ENCODE results near the gene HLA-DMB.

The HLA-DMB gene

GRCh38 chr6:32977272-32977952 is 36.6 kb upstream of the HLA-DMB start:
- FAIRE-seq (no peak), DNase-seq (ENCODE audit: insufficient read length) (no peak)
- peak; percentile 50; the same call in 1 of the 2 replicates for TF ChIP-seq POLR2A (IDR thresholded peaks at IDR 0.05; ENCODE audit: low read depth, low read length)
- no peak for TF ChIP-seq TAF1 (IDR thresholded peaks at IDR 0.05; ENCODE audit: borderline replicate concordance, low read depth, low read length)

GRCh38 chr6:32976334-32977069 is 35.7 kb upstream of the HLA-DMB start:
- no peak for DNase-seq (ENCODE audit: insufficient read length)
- TF ChIP-seq POLR2A (IDR thresholded peaks at IDR 0.05; ENCODE audit: low read depth, low read length) (no peak), POLR2AphosphoS5 (IDR thresholded peaks at IDR 0.05; ENCODE audit: low read depth, low read length) (peak; percentile 69; the same call in 1 of the 2 replicates), TAF1 (IDR thresholded peaks at IDR 0.05; ENCODE audit: borderline replicate concordance, low read depth, low read length) (no peak)
- FAIRE-seq, result no peak

GRCh38 chr6:32975886-32976285 is 35.1 kb upstream of the HLA-DMB start:
- FAIRE-seq, result no peak
- TF ChIP-seq POLR2AphosphoS5 (IDR thresholded peaks at IDR 0.05; ENCODE audit: low read depth, low read length) (no peak), POLR2A (IDR thresholded peaks at IDR 0.05; ENCODE audit: low read depth, low read length) (peak; percentile 16; the same call in 1 of the 2 replicates)

GRCh38 chr6:32974541-32975308 is 33.9 kb upstream of the HLA-DMB start:
- FAIRE-seq, result no peak
- TF ChIP-seq POLR2AphosphoS5 (IDR thresholded peaks at IDR 0.05; ENCODE audit: low read depth, low read length), result peak; percentile 83
- no peak for TF ChIP-seq TAF1 (IDR thresholded peaks at IDR 0.05; ENCODE audit: borderline replicate concordance, low read depth, low read length)
- DNase-seq (ENCODE audit: insufficient read length), result no peak

More at GRCh38 chr6:32975886-32976285, 35.1 kb upstream of the HLA-DMB start:
- DNase-seq (ENCODE audit: insufficient read length), result no peak

- TF ChIP-seq POLR2AphosphoS5 (IDR thresholded peaks at IDR 0.05; ENCODE audit: low read depth, low read length) (no peak), TAF1 (IDR thresholded peaks at IDR 0.05; ENCODE audit: borderline replicate concordance, low read depth, low read length) (no peak), POLR2A (IDR thresholded peaks at IDR 0.05; ENCODE audit: low read depth, low read length) (no peak)
- FAIRE-seq (no peak), DNase-seq (ENCODE audit: insufficient read length) (no peak)
Observed at GRCh38 chr6:32974016-32974333, 33.1 kb upstream of the HLA-DMB start.

- peak; percentile 49; the same call in 1 of the 2 replicates for TF ChIP-seq POLR2AphosphoS5 (IDR thresholded peaks at IDR 0.05; ENCODE audit: low read depth, low read length)
- no peak for TF ChIP-seq POLR2A (IDR thresholded peaks at IDR 0.05; ENCODE audit: low read depth, low read length)
- FAIRE-seq (no peak), DNase-seq (ENCODE audit: insufficient read length) (no peak)
Observed at GRCh38 chr6:32973144-32974015, 32.6 kb upstream of the HLA-DMB start.

- TF ChIP-seq TAF1 (IDR thresholded peaks at IDR 0.05; ENCODE audit: borderline replicate concordance, low read depth, low read length) (no peak), POLR2AphosphoS5 (IDR thresholded peaks at IDR 0.05; ENCODE audit: low read depth, low read length) (peak; percentile 70), POLR2A (IDR thresholded peaks at IDR 0.05; ENCODE audit: low read depth, low read length) (peak; percentile 53; the same call in 1 of the 2 replicates)
- DNase-seq (ENCODE audit: insufficient read length), result no peak
- no peak for FAIRE-seq
Observed at GRCh38 chr6:32972353-32973143, 31.7 kb upstream of the HLA-DMB start.

GRCh38 chr6:32971581-32972352 is 30.9 kb upstream of the HLA-DMB start:
- TF ChIP-seq TAF1 (IDR thresholded peaks at IDR 0.05; ENCODE audit: borderline replicate concordance, low read depth, low read length), result peak; percentile 99
- peak; percentile 99 for TF ChIP-seq POLR2A (IDR thresholded peaks at IDR 0.05; ENCODE audit: low read depth, low read length)
- peak; percentile 99 for TF ChIP-seq POLR2AphosphoS5 (IDR thresholded peaks at IDR 0.05; ENCODE audit: low read depth, low read length)
- FAIRE-seq (peak; percentile 92), DNase-seq (ENCODE audit: insufficient read length) (peak; percentile 77)

GRCh38 chr6:32971242-32971580 is 30.4 kb upstream of the HLA-DMB start:
- DNase-seq (ENCODE audit: insufficient read length), result no peak
- TF ChIP-seq POLR2A (IDR thresholded peaks at IDR 0.05; ENCODE audit: low read depth, low read length) (peak; percentile 29; the same call in 1 of the 2 replicates), POLR2AphosphoS5 (IDR thresholded peaks at IDR 0.05; ENCODE audit: low read depth, low read length) (no peak; the same call in 1 of the 2 replicates), TAF1 (IDR thresholded peaks at IDR 0.05; ENCODE audit: borderline replicate concordance, low read depth, low read length) (no peak)
- FAIRE-seq, result no peak

All from GM12892 (cell line).